Stimulated activated CD8-positive, alpha-beta memory T cell treated with anti-CD3 and anti-CD28 coated beads, Interleukin-7, amount 100 ng/mL, for 1 hour (primary cell): ENCODE data around the gene PPP1R13L.
"Not testable (repeated sequence)": the region's sequence is repeated elsewhere in the genome, so short reads cannot be mapped to it uniquely, and the experiment has no call there.

Source experiments
- DNase-seq, 2 donors: peaks; one replicate each; pipeline ENCODE4 v3.0.0-alpha.2; 2020; ENCODE audit warnings: low read depth in 2 of 2

Gene PPP1R13L

GRCh38 chr19:45404557-45405434, at the start of gene PPP1R13L:
PPP1R13L (minus strand) TSS chr19:45405069; CDS start chr19:45398318, 6,751 bp downstream.
- no peak for DNase-seq

- no peak for DNase-seq
Measured at GRCh38 chr19:45451850-45452387, 47.0 kb upstream of the PPP1R13L start.

- no peak for DNase-seq
Measured at GRCh38 chr19:45451131-45451849, 46.4 kb upstream of the PPP1R13L start.

- no peak for DNase-seq
Measured at GRCh38 chr19:45450012-45450333, 45.1 kb upstream of the PPP1R13L start.

- DNase-seq: no peak
Measured at GRCh38 chr19:45448887-45449299, 44.0 kb upstream of the PPP1R13L start.

GRCh38 chr19:45448425-45448756, 43.5 kb upstream of the PPP1R13L start:
- no peak for DNase-seq

GRCh38 chr19:45446944-45447343, 42.1 kb upstream of the PPP1R13L start:
- no peak for DNase-seq

- DNase-seq: no peak
Measured at GRCh38 chr19:45446295-45446694, 41.4 kb upstream of the PPP1R13L start.

- no peak for DNase-seq
Measured at GRCh38 chr19:45445139-45445538, 40.3 kb upstream of the PPP1R13L start.

- DNase-seq: peak; percentile 65 to 67
Measured at GRCh38 chr19:45444318-45445041, 39.6 kb upstream of the PPP1R13L start.

- peak in 1 of 2 donors; percentile 23 for DNase-seq
Measured at GRCh38 chr19:45443462-45444317, 38.8 kb upstream of the PPP1R13L start.

GRCh38 chr19:45442778-45443461, 38.1 kb upstream of the PPP1R13L start:
- no peak for DNase-seq

GRCh38 chr19:45442408-45442777, 37.5 kb upstream of the PPP1R13L start:
- no peak for DNase-seq

- DNase-seq: no peak
Measured at GRCh38 chr19:45440873-45441654, 36.2 kb upstream of the PPP1R13L start.

- DNase-seq: no peak
Measured at GRCh38 chr19:45440259-45440638, 35.4 kb upstream of the PPP1R13L start.

- DNase-seq: peak; percentile 74 to 77
Measured at GRCh38 chr19:45439569-45440258, 34.8 kb upstream of the PPP1R13L start.

- DNase-seq: no peak
Measured at GRCh38 chr19:45439190-45439568, 34.3 kb upstream of the PPP1R13L start.

- DNase-seq: no peak
Measured at GRCh38 chr19:45437328-45437727, 32.5 kb upstream of the PPP1R13L start.

GRCh38 chr19:45432543-45432942, 27.7 kb upstream of the PPP1R13L start:
- not testable (repeated sequence) for DNase-seq
